GM18526 (cell line): ENCODE measurements around the gene IL26.

Source experiments
- POLR2A ChIP-seq: IDR thresholded peaks from 3 replicates; pipeline ENCODE4 v1.6.1; 2011; ENCODE audit not compliant: insufficient read length; ENCODE audit errors: extremely low read depth

Gene IL26

DNA sequence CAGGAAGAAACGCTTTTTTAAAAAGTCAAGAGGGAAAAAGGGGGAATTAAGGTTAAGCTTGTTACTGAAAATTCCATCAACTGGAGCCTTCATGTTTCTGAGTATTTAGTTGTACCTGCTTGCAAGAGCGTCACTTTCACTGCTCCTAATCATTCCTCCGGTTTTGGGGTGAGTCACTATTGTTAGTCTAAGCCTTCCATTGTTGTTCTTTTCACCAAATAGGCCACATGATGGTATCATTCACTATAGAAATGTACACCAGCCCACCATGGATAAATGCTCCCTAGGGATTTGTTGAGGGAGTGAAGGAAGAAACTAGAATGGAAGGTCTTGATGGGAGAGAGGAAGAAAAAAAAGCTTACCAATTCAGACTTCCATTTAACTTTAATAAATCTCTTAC is 24.8 kb upstream of the IL26 start:
- TF ChIP-seq POLR2A: no peak

DNA sequence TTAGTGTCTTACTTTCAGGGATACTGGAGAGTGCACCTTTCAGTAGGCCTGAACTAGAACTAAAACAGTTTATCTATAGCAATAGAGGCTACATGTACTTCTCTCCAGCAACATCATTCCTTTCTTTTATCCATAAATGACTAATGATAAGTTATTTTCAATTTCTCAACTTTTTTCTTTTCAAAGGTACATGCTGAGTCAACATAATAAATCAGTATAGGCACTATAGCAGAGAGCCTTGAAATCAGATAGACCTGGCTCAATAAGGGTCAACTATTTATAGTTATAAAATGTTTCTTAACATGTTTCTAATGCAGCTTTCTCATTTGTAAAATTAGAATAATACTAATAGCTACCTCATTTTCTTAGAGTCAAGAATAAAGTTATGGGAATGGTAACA is 22.2 kb upstream of the IL26 start:
- TF ChIP-seq POLR2A: no peak

DNA sequence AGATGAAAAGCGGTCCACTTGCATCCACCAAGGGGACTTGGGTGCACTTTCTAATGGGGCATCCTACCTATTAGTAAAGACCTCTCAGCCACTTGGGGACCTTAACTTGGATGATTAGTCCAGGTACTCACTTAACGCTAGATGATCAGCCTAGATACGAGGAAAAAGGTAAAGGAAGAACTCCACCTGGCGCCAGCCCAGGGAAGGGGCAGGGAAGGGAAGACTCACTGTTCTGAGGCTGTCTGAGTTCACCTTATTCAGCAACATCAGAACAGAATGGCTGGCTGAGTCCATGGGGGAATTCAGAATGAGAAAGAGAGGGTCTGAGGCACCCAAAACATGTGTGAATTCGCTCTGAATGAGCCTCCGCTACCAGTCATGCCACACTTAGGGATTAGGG is 20.7 kb upstream of the IL26 start:
- TF ChIP-seq POLR2A: no peak

DNA sequence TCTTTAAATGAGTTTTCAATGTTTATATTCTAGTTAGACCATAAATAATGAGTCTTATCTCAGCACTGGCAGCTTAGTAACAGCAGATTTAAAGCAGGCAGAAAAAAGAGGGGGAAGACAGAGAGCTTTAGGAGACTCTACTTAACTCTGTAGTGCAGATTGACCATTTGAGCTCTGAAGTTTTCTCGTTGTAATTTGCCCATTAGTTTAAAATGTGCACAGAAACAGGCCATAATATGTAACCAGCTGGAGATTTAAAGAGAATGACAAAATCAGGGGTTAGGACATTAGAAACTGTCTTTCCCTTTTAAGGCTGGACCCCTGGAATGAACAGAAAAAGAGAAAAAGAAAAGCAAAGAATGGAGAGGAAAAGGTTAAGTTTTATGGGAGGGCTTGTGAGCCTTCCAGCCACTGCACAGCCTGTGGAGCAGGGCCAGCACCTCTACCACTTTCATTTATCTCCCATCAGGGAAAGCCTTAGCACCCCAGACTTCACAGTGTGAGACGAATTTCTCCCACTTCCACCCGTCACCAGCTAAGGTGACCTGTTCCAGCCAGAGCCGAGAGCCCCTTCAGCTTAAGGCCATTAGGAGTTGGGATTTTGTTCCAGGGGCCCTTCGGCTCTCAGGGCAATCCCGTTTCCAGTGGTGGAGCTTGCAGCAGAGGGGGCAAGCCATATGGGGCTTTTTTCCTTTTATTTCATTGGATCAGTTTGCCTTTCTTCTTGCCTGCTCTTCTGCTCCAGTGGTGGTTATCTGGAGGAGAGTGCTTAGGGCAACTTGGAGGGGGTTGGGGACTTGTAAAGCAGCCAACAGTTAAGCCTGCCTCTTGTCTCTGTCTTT is 19.8 kb upstream of the IL26 start:
- no peak for TF ChIP-seq POLR2A

- no peak for TF ChIP-seq POLR2A
Observed at GRCh38 chr12:68242777-68243176, 17.2 kb upstream of the IL26 start.

DNA sequence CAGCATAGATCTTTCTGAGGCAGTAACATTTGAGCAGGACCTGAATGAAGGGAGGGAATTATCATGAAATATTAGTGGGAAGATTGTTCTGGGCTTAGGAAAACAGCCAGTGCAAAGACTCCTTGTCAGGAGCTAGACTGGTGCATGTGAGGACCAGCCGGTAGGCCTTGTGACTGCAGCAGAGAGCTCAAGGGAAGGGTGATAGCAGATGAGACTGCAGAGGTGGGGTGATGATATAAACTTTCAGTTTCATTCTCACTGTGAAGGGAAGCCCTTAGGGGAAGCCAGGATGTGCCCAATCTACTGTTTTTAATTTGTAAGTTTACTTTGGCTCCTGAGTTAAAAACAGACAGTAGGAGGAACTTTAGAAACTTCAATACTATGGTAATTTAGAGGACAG is 15.4 kb upstream of the IL26 start:
- no peak for TF ChIP-seq POLR2A

GRCh38 chr12:68240079-68240478 is 14.5 kb upstream of the IL26 start:
- no peak for TF ChIP-seq POLR2A

DNA sequence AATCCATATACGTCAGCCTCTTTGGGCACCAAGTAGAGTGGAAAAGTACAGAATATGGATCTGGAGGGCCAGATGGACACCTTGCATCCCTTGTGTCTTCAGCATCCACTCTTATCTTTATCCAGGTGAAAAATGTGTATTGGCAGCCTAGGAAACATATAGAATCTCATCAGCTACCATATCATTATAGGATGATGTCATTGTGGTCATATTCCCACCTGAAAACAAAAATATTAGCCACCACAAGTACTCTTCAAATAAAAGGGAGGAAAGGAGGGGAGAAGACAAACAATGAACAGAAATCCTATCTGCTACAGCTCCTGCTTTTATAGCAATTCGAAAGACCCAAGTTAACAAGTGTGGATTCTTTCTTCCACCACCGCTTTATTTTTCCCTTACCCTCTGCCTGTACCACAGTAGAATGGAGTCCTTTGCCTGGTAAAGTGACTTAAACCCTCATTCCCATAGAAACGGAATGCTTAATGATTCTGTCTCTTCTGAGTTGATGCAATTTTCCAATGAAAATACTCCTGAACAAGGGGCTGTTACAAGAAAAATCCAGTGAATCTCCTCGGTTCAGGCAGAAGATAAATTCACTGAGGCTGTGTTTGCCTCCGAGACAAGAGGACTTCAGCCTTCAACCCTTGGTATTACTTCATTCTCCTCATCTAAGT is 13.8 kb upstream of the IL26 start:
- TF ChIP-seq POLR2A: no peak

DNA sequence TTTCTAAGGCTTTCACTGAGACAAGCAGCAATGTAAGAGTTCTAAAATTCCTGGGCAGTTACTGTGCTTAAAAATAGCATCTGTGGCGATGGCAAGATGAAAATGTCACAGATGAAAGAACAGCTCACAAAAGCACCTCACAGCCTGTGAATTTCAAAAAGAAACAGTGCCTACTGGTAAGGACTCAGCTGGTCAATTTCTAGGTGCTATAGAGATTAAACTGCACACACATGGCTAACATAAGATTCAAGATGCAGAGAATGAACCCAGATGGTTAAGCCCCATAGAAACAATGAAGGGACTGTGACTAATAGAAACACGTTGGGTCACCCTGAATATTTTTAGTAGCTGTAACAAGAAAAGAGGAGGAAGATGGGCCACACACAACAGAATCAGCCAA is 12.0 kb upstream of the IL26 start:
- no peak for TF ChIP-seq POLR2A

DNA sequence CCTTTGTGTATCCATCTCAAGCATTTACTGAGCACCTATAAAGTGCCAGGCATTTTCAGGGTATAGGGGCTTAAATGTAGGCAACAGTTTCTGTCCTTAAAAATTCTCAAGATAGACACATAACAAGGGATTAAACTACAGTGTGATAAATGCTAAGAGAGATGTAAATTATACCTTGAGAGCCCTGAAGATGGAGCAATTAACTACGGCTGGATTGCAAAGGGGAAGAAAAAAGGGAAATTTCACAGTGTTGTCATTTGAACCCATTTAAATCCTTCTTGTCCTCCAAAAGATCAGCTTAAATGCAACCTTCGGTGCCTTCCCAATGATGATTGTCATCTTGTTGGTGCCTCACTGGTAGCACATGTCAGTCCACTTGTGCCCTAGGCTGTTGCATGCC is 11.5 kb upstream of the IL26 start:
- no peak for TF ChIP-seq POLR2A

DNA sequence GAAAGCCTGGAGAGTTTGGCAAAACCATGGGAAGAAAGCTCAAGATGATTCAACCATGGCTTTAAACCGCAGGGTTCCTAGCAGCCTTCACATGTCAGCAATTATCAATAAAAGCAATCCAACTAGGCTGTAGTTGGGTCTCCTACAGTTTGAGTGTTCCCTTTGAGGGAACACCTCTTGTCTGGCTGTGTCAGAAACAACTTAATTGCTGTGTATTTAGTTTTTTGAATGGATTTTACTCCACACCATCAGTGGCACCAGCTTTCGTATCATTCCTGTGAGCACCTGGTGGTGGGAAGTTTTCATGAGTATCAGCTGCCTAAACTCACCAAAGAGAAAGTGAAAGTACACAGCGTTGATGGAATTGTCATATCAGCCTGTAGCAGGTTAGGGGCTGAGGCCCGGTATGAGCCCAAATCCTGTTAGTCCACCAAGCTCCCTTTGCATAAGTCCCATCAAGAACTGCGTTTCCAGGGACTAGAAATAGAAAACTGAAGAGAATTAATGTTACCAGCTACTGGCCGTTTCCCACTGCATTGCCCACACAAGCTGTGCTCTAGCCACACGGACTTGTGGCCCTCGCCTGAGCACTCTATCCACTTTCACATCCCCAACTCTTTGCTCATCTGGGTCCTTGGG is 10.9 kb upstream of the IL26 start:
- no peak for TF ChIP-seq POLR2A

- TF ChIP-seq POLR2A: no peak
Observed at GRCh38 chr12:68235576-68235975, 10.0 kb upstream of the IL26 start.

DNA sequence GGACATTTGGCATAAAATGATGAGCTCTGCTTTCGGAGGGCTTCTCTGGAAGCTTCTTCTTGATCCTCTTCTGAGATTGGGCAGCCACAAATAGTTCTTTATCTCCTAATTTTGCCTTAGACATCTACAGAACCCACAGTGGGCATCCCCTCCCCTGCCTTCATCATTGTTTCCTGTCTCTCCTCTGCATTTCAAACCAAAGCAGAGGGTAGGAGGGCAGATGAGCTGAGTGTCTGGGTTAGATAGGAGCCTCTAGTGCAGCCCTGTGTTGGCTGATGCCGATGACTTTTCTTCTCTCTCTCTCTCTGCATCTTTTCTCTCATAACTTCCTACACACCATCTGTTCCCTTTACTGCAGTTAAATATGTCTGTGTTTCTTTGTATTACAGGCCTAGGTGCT is 8.5 kb upstream of the IL26 start:
- no peak for TF ChIP-seq POLR2A

- TF ChIP-seq POLR2A: no peak
Observed at GRCh38 chr12:68233498-68233897, 7.9 kb upstream of the IL26 start.

GRCh38 chr12:68231691-68232090 is 6.1 kb upstream of the IL26 start:
- TF ChIP-seq POLR2A: no peak

GRCh38 chr12:68231229-68231628 is 5.6 kb upstream of the IL26 start:
- TF ChIP-seq POLR2A: no peak
